ENCODE data around the gene LOXHD1.

LOXHD1 gene

DNA sequence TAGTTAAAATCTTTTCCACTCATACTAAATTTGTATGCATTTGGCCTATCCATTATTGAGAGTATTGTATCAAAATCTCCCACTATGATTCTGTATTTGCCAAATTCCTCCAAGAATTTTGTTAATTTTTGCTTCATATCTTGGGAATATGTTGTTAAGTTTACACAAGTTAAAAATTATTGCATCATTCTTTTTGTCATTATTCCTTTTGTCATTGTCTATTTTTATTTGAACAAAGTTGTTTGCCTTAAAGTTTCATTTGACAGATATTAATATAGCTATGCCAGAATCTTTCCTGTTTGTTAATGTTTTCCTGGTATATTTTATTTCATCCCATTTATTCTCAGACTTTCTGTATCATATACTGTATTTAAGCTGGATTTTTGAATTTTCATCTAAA lies 41.3 kb downstream of the LOXHD1 start:
- ChIA-PET POLR2A (ENCODE audit: low non-redundant PET) (no interaction called here), CTCF (interaction anchor here (0.6 kb wide), 1 partner anchor 370 kb away, joined by 4 read pairs; no protein-coding TSS in a partner anchor)
- H3K27ac ChIP-seq, result no peak overlapping the region
- DNase-seq (ENCODE audit: low spot score), result no peak
- TF ChIP-seq CTCF (conservative IDR thresholded peaks at IDR 0.05; ENCODE audit: low read depth), result no peak

DNA sequence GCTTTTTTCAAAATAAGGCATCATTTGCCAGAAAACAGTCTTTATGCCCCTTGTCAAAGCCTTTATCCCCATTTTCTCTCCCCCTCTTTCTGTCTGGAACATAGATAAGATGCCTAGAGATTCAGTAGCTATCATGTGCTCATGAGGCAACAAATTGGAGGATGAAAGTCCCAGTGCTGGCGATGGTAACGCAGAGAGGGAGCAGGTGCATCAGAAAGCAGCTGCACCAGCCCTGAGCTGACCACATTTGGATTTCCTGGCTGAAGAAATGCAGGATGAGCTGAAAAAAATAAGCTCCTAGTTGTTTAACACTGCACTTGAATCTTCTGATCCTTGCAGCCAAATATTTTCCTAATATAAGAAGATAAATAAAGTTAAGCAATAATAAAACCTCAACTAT lies 48.0 kb downstream of the LOXHD1 start:
- no peak for DNase-seq (ENCODE audit: low spot score)
- no peak for TF ChIP-seq CTCF (conservative IDR thresholded peaks at IDR 0.05; ENCODE audit: low read depth)
- H3K27ac ChIP-seq, result no peak overlapping the region
- ChIA-PET POLR2A (ENCODE audit: low non-redundant PET) (no interaction called here), CTCF (no interaction called here)

DNA sequence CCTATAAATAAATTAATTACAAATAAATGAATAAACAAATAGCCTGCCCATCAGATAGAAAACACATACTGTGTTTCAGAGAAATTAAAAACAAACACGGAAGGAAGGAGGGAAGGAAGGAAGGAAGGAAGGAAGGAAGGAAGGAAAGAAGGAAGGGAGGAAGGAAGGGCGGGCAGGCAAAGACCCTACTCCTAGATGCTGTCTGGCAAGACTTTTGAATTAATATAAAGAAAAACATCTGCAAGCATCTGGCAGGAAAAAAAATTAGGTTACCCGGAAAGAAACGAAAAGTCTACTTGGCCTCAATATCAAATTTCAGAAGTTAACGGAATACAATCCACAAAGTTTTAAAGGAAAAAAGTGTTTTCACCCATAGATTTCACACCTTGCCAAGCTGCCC lies 49.1 kb downstream of the LOXHD1 start:
- CTCF ChIA-PET, result no interaction called here
- no peak overlapping the region for H3K27ac ChIP-seq
- POLR2A ChIA-PET (ENCODE audit: low non-redundant PET), result no interaction called here

GRCh38 chr18:46601141-46601805 lies 55.7 kb downstream of the LOXHD1 start:
- POLR2A ChIA-PET (ENCODE audit: low non-redundant PET), result no interaction called here
- H3K27ac ChIP-seq, result no peak overlapping the region
- no peak for TF ChIP-seq CTCF (conservative IDR thresholded peaks at IDR 0.05; ENCODE audit: low read depth)

More for the DNA sequence above, 49.1 kb downstream of the LOXHD1 start:
- no peak for DNase-seq (ENCODE audit: low spot score)
- TF ChIP-seq CTCF (conservative IDR thresholded peaks at IDR 0.05; ENCODE audit: low read depth), result no peak

DNA sequence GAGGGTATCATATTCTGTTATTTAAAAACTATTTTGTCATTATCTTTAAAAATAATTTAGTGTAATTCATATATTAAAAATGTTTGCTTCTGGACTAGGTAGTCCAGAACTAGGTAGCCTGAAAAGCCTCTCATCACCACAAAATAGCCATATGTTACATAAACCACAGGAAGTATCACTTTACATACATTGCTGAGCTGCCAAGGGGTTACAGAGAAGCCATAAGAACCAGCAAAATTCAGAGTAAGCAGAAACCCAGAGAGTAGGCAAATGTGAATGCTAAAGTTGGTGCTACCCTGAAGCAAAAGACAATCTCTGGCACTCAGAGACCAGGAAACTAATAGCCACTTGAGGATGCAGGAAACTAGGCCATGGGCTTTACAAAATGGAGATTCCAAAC lies 60.9 kb downstream of the LOXHD1 start:
- ChIA-PET CTCF (no interaction called here), POLR2A (ENCODE audit: low non-redundant PET) (no interaction called here)
- H3K27ac ChIP-seq, result no peak overlapping the region
- TF ChIP-seq CTCF (conservative IDR thresholded peaks at IDR 0.05; ENCODE audit: low read depth), result no peak
- DNase-seq (ENCODE audit: low spot score), result no peak

More at GRCh38 chr18:46601141-46601805, 55.7 kb downstream of the LOXHD1 start:
- CTCF ChIA-PET, result no interaction called here
- DNase-seq (ENCODE audit: low spot score), result no peak

GRCh38 chr18:46591783-46592391 lies 65.1 kb downstream of the LOXHD1 start:
- TF ChIP-seq CTCF (conservative IDR thresholded peaks at IDR 0.05; ENCODE audit: low read depth), result no peak
- CTCF ChIA-PET, result no interaction called here
- POLR2A ChIA-PET (ENCODE audit: low non-redundant PET), result no interaction called here
- no peak for DNase-seq (ENCODE audit: low spot score)
- no peak overlapping the region for H3K27ac ChIP-seq

All from RWPE1 (cell line).